HEK293 (cell line): ENCODE results near the gene SYNE1.

Experiments used
- CTCF ChIP-seq: fragments of 450-650 bp; formaldehyde crosslinking; IDR thresholded peaks from 2 replicates; pipeline ENCODE4 v1.5.1; 2016; ENCODE audit warnings: missing biosample characterization, missing genetic modification characterization
- YY1 ChIP-seq: fragments of 450-650 bp; formaldehyde crosslinking; IDR thresholded peaks from 2 replicates; pipeline ENCODE4 v1.5.1; 2018; ENCODE audit warnings: missing biosample characterization, missing genetic modification characterization
- ZNF501 ChIP-seq: fragments of 450-650 bp; formaldehyde crosslinking; IDR thresholded peaks from 2 replicates; pipeline ENCODE4 v1.5.1; 2016; ENCODE audit warnings: missing biosample characterization, missing genetic modification characterization

DNA sequence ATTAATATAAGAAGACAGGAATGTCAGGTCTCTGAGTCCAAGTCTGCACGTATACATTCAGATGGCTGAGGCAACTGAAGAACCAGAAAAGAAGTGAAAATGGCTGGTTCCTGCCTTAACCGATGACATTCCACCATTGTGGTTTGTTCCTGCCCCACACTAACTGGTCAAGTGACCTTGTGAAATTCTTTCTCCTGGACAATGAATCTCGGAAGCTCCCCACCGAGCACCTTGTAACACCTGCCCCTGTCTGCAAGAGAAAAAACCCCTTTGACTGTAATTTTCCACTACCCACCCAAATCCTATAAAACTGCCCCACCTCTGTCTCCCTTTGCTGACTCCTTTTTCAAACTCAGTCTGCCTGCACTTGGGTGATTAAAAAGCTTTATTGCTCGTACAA, 140.4 kb downstream of the SYNE1 start:
- TF ChIP-seq CTCF (tag by site-specific recombination) (no peak), YY1 (no peak), ZNF501 (tag by site-specific recombination) (no peak)
